Measurements from ENCODE around the gene PKM. TPM values are rescaled to one million over a fixed set of nuclear protein-coding genes. Genes with fewer than 3 reads are reported as not detected.

Gene PKM
- total RNA-seq, result 934 and 982 TPM in 2 replicates

DNA sequence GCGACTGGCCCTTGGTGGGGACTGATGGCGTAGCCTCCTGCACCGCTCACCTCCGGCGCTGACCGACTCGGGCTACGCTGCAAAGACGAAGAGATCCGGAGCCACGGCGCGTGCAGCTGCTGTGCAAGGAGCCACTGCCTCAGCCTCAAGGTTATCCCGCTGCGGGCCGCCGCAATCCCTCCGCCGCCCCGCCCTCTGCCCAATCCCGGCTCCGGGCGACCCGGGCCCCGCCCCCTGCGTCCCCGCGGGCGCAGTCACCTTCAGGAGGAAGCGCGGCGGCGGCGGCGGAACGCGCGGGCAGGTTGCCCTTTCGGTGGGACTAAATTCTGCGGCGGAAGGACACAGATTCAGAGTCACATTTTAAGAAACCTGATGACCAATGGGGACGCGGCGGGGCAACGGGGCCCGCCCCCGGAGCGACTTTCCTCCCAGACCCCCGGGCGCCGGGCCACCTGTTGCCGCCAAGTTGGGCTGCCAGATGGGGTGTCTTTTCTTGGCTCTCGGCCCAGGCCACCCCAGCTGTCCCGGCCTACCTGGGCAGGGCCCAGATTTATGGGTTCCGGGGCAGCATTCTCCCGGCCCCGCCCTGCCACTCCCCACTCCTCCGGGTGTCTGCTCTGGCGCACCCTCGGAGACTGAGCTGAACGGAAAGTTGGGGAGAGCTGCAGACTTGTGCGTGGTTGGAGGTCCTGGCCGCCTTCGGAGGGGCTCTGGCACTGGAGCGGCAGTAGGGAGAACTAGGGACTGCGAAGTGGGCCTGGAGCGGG lies at the start of gene PKM:
Gene PKM (minus strand): TSS at position 125 of the 767 bp plus-strand sequence. CDS start 12,093 bp downstream, outside the sequence.

GRCh38 chr15:72272213-72272996 lies 41.4 kb upstream of the PKM start, which contains the start of gene PARP6:
TSS of gene PARP6 (minus strand) at chr15:72272554. CDS start at chr15:72267477, 5,077 bp downstream.

DNA sequence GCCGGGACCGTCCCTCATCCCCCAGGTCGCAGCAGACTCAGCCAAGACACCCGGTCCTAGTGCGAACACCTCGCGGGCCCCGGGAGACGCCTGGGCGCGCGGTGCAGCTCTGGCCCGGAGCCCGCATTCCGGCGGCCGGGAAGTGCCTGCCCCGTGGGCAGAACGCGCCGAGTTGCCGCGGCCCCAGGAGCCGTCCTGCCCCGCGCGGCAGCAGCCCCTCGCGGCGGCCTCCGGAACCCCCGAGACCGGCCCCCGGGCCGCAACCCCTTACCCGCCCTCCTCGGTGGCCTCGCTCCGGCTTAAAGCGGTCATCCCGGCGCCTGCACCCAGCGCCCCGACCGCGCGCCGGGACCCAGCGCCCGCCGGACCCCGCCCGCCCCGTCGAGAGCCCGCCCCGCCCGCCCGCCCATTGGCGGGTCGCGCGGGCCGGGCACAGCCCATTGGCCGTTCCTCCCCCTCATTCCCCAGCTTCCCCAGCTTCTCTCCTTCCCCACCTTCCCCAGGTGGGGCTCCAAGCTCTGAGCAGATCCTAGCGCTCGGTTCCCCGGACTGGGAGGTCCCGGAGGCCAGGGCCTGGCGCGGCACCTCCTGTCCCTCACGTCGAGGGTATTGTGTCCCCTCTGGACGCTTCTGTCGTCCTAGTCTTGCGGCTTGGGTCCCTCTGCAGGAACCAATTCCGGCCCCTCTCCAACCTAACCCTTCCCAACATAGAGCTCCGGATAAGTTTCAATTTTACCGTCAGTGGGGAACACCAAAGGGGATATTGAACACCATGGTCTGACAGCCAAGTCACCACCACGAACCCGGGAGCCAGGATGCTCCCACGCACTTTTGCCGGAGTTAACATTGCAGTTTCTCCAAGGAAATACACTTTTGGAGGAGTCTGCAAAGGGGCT lies 33.3 kb downstream of the PKM start, which contains the start of gene GRAMD2A:
Gene GRAMD2A (minus strand): TSS at position 328 of the 896 bp plus-strand sequence.

Other genes starting within 250 kb of the PKM start
- 15.3 and 18.1 TPM in 2 replicates for gene MYO9A, start 113.0 kb downstream of the PKM start, total RNA-seq
- 2.2 and 3.0 TPM in 2 replicates for gene SENP8, start 112.8 kb downstream of the PKM start, total RNA-seq
- gene GRAMD2A, start 33.4 kb downstream of the PKM start, total RNA-seq, result 0.05 TPM in 1 of 2 replicates, not detected in the other
- gene PARP6, start 41.4 kb upstream of the PKM start, total RNA-seq, result 9.7 and 12.8 TPM in 2 replicates
- 0.19 and 1.3 TPM in 2 replicates for gene CELF6, start 89.0 kb upstream of the PKM start, total RNA-seq
- gene HEXA, start 144.8 kb upstream of the PKM start, total RNA-seq, result 173 and 191 TPM in 2 replicates
- not detected in 2 replicates for gene TMEM202, start 167.1 kb upstream of the PKM start, total RNA-seq
- gene ARIH1, start 243.1 kb upstream of the PKM start, total RNA-seq, result 29.6 and 35.8 TPM in 2 replicates

All from cardiac ventricle fibroblast (primary cell).